ENCODE measurements around the gene GRB14.

DNA sequence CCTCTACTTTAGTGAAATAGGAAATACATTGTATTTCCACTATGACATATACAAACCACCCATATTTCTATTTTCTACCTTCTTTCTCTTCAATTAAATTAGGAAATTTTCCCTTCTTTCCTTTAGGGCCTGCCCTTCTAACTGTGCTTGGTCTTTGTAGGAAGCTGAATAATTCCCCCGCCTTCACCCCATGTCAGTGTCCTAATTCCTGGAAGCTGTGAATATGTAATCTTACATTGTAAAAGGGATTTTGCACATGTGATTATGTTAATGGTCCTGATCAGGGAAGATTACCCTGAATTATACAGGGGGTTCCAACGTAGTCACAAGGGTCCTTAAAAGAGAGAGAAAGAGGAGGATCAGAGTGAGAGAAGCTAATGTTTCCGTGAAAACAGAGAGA lies 40.2 kb downstream of the GRB14 start:
- no peak for TF ChIP-seq POLR2AphosphoS5 (IDR thresholded peaks at IDR 0.05; ENCODE audit: low read depth, low read length)
- no peak for TF ChIP-seq TAF1 (IDR thresholded peaks at IDR 0.05; ENCODE audit: borderline replicate concordance, insufficient read depth, low read length)
- TF ChIP-seq, protein P1, sequence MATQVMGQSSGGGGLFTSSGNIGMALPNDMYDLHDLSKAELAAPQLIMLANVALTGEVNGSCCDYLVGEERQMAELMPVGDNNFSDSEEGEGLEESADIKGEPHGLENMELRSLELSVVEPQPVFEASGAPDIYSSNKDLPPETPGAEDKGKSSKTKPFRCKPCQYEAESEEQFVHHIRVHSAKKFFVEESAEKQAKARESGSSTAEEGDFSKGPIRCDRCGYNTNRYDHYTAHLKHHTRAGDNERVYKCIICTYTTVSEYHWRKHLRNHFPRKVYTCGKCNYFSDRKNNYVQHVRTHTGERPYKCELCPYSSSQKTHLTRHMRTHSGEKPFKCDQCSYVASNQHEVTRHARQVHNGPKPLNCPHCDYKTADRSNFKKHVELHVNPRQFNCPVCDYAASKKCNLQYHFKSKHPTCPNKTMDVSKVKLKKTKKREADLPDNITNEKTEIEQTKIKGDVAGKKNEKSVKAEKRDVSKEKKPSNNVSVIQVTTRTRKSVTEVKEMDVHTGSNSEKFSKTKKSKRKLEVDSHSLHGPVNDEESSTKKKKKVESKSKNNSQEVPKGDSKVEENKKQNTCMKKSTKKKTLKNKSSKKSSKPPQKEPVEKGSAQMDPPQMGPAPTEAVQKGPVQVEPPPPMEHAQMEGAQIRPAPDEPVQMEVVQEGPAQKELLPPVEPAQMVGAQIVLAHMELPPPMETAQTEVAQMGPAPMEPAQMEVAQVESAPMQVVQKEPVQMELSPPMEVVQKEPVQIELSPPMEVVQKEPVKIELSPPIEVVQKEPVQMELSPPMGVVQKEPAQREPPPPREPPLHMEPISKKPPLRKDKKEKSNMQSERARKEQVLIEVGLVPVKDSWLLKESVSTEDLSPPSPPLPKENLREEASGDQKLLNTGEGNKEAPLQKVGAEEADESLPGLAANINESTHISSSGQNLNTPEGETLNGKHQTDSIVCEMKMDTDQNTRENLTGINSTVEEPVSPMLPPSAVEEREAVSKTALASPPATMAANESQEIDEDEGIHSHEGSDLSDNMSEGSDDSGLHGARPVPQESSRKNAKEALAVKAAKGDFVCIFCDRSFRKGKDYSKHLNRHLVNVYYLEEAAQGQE (IDR thresholded peaks at IDR 0.05; ENCODE audit: insufficient read depth in 1 of 2, low read depth in 2 of 2, low read length in 2 of 2): no peak
- no peak for TF ChIP-seq FOXP2 (optimal IDR thresholded peaks at IDR 0.05; ENCODE audit: borderline replicate concordance, extremely low read depth, extremely low read length, insufficient read depth)
